ENCODE measurements around the gene SULT1B1.

DNA sequence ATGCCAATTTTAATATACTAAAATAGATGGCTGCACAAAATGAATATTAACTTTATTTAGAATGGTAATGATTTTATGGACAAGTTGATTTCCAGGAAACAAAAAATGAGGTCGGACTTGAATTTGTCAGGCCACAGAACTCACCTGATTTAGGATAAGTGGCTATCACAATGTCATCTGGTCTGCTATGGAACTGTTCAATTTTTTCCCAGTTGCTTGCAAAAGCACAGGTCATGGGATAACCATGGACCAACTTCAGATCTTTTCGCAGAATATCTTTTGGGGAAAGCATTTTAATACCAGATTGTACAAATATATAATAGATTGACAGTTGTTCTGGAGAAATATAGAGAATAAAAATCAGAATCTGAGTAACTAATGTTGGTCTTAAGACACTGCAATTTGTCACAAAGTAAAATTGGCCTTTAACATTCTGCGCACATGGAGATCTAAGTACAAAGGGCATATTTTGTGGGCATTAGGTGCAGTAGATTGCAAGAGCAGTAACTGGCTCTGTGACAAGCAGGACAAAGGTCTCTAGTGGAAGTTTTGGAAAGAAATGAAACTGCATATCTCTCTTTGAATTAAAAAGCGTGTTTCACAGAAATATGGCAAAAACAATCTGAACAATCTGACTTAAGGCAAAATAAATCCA lies 5.4 kb downstream of the SULT1B1 start:
- TF ChIP-seq, protein P1, sequence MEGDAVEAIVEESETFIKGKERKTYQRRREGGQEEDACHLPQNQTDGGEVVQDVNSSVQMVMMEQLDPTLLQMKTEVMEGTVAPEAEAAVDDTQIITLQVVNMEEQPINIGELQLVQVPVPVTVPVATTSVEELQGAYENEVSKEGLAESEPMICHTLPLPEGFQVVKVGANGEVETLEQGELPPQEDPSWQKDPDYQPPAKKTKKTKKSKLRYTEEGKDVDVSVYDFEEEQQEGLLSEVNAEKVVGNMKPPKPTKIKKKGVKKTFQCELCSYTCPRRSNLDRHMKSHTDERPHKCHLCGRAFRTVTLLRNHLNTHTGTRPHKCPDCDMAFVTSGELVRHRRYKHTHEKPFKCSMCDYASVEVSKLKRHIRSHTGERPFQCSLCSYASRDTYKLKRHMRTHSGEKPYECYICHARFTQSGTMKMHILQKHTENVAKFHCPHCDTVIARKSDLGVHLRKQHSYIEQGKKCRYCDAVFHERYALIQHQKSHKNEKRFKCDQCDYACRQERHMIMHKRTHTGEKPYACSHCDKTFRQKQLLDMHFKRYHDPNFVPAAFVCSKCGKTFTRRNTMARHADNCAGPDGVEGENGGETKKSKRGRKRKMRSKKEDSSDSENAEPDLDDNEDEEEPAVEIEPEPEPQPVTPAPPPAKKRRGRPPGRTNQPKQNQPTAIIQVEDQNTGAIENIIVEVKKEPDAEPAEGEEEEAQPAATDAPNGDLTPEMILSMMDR (IDR thresholded peaks at IDR 0.05; ENCODE audit: insufficient read depth, low read length, poor library complexity, severe bottlenecking): no peak
- TF ChIP-seq EZH2phosphoT487 (conservative IDR thresholded peaks at IDR 0.05; ENCODE audit: low read length): no peak

Data from SU-DHL-6 (cell line).